Fibroblast of the aortic adventitia (primary cell): ENCODE measurements around the gene KCNH6. TPM values are rescaled to one million over a fixed set of nuclear protein-coding genes. Genes with fewer than 3 reads are reported as not detected.

Source experiments
- DNase-seq: peaks from one replicate; pipeline ENCODE4 v3.0.0-alpha.2; 2010; ENCODE audit warnings: low read depth
- H3K4me3 ChIP-seq: 2 replicates; pipeline ENCODE4 v1.5.1; 2011; ENCODE audit warnings: low read depth, mild to moderate bottlenecking, control low read depth, low read length, moderate library complexity
- total RNA-seq: library from RNA; depleted of rRNA; stranded (reverse); fragments of >200 nt; gene quantifications from 2 replicates; pipeline ENCODE4 v1.2.3, GENCODE V29; 2012; ENCODE audit warnings: low replicate concordance
- TF ChIP-seq, protein P1 (sequence below): IDR thresholded peaks from 2 replicates; pipeline ENCODE4 v1.5.1; 2011; ENCODE audit warnings: mild to moderate bottlenecking, low read length, control low read depth, inconsistent platforms; ENCODE audit not compliant: insufficient read depth

KCNH6 gene
- total RNA-seq, 1 donor = not detected

- DNase-seq = no peak
- TF ChIP-seq, protein P1, sequence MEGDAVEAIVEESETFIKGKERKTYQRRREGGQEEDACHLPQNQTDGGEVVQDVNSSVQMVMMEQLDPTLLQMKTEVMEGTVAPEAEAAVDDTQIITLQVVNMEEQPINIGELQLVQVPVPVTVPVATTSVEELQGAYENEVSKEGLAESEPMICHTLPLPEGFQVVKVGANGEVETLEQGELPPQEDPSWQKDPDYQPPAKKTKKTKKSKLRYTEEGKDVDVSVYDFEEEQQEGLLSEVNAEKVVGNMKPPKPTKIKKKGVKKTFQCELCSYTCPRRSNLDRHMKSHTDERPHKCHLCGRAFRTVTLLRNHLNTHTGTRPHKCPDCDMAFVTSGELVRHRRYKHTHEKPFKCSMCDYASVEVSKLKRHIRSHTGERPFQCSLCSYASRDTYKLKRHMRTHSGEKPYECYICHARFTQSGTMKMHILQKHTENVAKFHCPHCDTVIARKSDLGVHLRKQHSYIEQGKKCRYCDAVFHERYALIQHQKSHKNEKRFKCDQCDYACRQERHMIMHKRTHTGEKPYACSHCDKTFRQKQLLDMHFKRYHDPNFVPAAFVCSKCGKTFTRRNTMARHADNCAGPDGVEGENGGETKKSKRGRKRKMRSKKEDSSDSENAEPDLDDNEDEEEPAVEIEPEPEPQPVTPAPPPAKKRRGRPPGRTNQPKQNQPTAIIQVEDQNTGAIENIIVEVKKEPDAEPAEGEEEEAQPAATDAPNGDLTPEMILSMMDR = no peak
Observed at GRCh38 chr17:63568563-63568962, 45.4 kb downstream of the KCNH6 start.

GRCh38 chr17:63571632-63572310, 48.6 kb downstream of the KCNH6 start:
- TF ChIP-seq, protein P1 = no peak
- DNase-seq = peak; percentile 83
- H3K4me3 ChIP-seq = no peak overlapping the region

More at GRCh38 chr17:63568563-63568962, 45.4 kb downstream of the KCNH6 start:
- H3K4me3 ChIP-seq = no peak overlapping the region

- peak; percentile 5 for DNase-seq
- TF ChIP-seq, protein P1 = peak; percentile 44
Observed at GRCh38 chr17:63573634-63574033, 50.5 kb downstream of the KCNH6 start.

DNA sequence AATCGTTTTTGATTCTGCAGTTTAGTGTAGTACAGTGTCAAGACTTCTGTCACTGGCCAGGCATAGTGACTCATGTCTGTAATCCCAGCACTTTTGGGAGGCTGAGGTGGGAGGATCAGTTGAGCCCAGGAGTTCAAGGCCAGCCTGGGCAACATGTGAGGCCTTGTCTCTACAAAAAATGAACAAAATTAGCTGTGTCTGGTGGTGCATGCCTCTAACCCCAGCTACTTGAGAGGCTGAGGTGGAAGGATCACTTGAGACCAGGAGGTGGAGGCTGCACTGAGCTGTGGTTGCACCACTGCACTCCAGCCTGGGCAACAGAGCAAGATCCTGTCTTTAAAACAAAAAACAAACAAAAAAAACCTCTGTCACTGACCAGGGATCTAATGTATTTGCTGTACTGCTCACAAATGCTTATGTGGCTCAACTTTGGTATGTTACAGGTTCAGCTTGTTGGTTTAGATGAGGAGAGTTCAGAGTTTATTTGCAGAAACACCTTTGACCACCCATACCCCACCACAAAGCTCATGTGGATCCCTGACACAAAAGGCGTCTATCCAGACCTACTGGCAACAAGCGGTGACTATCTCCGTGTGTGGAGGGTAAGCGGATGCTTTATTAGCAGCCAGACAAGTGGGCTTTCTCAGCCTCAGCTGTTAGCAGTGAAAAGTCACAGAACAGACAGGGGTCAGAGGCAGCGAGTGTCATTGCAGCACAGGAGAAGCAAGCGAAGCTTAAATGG, 55.0 kb downstream of the KCNH6 start:
- no peak for DNase-seq
- TF ChIP-seq, protein P1 = no peak
- no peak overlapping the region for H3K4me3 ChIP-seq

More at GRCh38 chr17:63573634-63574033, 50.5 kb downstream of the KCNH6 start:
- no peak overlapping the region for H3K4me3 ChIP-seq

- H3K4me3 ChIP-seq = no peak overlapping the region
- DNase-seq = no peak
- TF ChIP-seq, protein P1 = no peak
Observed at GRCh38 chr17:63578769-63579111, 55.6 kb downstream of the KCNH6 start.

- DNase-seq = no peak
- no peak overlapping the region for H3K4me3 ChIP-seq
- TF ChIP-seq, protein P1 = no peak
Observed at GRCh38 chr17:63579633-63580032, 56.5 kb downstream of the KCNH6 start.
